Left lung (tissue), 10 donors: ENCODE results near the gene COX7C. TPM values are rescaled to one million over a fixed set of nuclear protein-coding genes. Genes with fewer than 3 reads are reported as not detected.
"Not testable (repeated sequence)": the region's sequence is repeated elsewhere in the genome, so short reads cannot be mapped to it uniquely, and the experiment has no call there.

ENCODE experiments used
- ATAC-seq: fragments of 200-7000 bp; cut with Tn5 transposase; one replicate; pipeline ENCODE4 v1.9.1; 2020; ENCODE audit warnings: moderate library complexity
- DNase-seq, 4 donors: peaks; one replicate each; pipeline ENCODE4 v3.0.0-alpha.2; 2013 to 2020
- H3K27ac ChIP-seq, 2 donors: fragments of 200-600 bp; sonication (generic) in 1 of 2; one replicate each; pipeline versions ENCODE4 v1.5.0 to v1.8.0; 2020 to 2021
- H3K27me3 ChIP-seq, 2 donors: fragments of 200-600 bp; sonication (generic) in 1 of 2; one replicate each; pipeline versions ENCODE4 v1.5.0 to v1.8.0; 2020 to 2021
- H3K36me3 ChIP-seq, 2 donors: fragments of 200-600 bp; sonication (generic) in 1 of 2; one replicate each; pipeline versions ENCODE4 v1.5.0 to v1.8.0; 2020 to 2021
- H3K4me1 ChIP-seq, 2 donors: fragments of 200-600 bp; one replicate each; pipeline ENCODE4 v1.8.0; 2021
- H3K4me3 ChIP-seq, 2 donors: fragments of 200-600 bp; sonication (generic) in 1 of 2; one replicate each; pipeline versions ENCODE4 v1.5.0 to v1.8.0; 2020 to 2021; ENCODE audit warnings: mild to moderate bottlenecking in 1 of 2
- H3K9me3 ChIP-seq, 2 donors: fragments of 200-600 bp; sonication (generic) in 1 of 2; one replicate each; pipeline versions ENCODE4 v1.5.0 to v1.8.0; 2020 to 2021
- intact Hi-C, 2 donors: fragments of 100-400 bp; cut with DNase I; formaldehyde crosslinking; loops; one replicate each; pipeline versions ENCODE4 v1.11.2 to v1.14.2; 2022
- polyA plus RNA-seq, 6 donors: library from polyadenylated mRNA; unstranded; fragments of 120-200 nt; gene quantifications; one replicate each; pipeline ENCODE4 v1.2.1, GENCODE V29; 2013; ENCODE audit not compliant: insufficient read length in 6 of 6
- total RNA-seq, 2 donors: library from RNA; stranded (reverse); fragmentation: NEBNext Ultra II Directional; extraction: Animal tissue kit (Norgen Biotek cat#: 25700); gene quantifications; one replicate each; pipeline ENCODE4 v1.2.1, GENCODE V29; 2021
- TF ChIP-seq, protein P1 (sequence below), 2 donors: fragments of 200-600 bp; sonication (generic) in 1 of 2; IDR thresholded peaks; one replicate each; pipeline versions ENCODE4 v1.5.0 to v1.8.0; 2021; ENCODE audit warnings: antibody characterized with exemption in 2 of 2
- donor health status: DM: no; HTN: yes; CAD: no.
- donor health status: DM: no; HTN: no; CAD: no.

The COX7C gene
- total and polyA plus RNA-seq, 8 donors: 399 to 846 (median 796) TPM

DNA sequence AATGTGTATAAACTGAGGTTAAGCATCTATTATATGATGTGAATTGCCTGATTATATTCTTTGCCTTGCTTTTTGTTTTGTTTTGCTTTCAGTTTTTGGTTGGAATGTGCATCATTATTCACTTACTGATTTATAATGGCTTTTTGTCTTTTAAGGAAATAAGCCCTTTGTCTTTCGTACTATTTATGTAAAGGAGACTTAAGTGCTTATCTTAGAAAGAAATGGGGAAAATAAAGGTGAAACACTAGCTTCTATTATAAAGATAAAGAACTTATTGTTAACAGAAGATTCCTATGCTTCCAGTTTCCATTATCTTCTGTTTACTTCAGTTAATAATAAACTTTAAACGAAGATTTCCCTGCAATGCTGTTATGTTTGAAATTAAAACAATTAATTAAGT, 23.3 kb downstream of the COX7C start:
- TF ChIP-seq, protein P1, sequence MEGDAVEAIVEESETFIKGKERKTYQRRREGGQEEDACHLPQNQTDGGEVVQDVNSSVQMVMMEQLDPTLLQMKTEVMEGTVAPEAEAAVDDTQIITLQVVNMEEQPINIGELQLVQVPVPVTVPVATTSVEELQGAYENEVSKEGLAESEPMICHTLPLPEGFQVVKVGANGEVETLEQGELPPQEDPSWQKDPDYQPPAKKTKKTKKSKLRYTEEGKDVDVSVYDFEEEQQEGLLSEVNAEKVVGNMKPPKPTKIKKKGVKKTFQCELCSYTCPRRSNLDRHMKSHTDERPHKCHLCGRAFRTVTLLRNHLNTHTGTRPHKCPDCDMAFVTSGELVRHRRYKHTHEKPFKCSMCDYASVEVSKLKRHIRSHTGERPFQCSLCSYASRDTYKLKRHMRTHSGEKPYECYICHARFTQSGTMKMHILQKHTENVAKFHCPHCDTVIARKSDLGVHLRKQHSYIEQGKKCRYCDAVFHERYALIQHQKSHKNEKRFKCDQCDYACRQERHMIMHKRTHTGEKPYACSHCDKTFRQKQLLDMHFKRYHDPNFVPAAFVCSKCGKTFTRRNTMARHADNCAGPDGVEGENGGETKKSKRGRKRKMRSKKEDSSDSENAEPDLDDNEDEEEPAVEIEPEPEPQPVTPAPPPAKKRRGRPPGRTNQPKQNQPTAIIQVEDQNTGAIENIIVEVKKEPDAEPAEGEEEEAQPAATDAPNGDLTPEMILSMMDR (IDR thresholded peaks at IDR 0.05): no peak
- intact Hi-C loops: no loop called here
- no peak for DNase-seq

DNA sequence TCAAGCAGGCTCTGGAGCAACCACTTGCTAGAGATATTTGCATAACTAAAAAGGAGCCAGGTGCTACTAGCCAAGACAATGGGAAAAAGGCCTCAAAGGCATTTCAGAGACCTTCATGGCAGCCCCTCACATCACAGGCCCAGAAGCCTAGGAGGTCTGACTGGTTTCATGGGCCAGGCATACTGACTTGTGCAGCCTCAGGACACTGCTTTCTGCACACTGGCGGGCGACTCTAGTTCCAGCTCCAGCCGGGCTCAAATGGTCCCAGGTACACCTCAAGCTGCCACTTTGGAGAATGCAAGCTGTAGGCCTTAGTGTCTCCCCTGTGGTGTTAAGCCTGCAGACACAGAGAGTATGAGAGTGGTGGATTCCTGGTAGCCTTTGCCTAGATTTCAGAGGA, 27.1 kb downstream of the COX7C start:
- DNase-seq (no peak), ATAC-seq (no peak)
- Histone ChIP-seq H3K9me3 (no peaks in the 10 kb centered on the region), H3K36me3 (no peaks in the 10 kb centered on the region), H3K27ac (no peak overlapping the region), H3K27me3 (no peaks in the 10 kb centered on the region), H3K4me1 (no peaks in the 10 kb centered on the region), H3K4me3 (no peak overlapping the region)
- intact Hi-C loops: no loop called here
- TF ChIP-seq, protein P1 (IDR thresholded peaks at IDR 0.05): no peak

More for the DNA sequence above, 23.3 kb downstream of the COX7C start:
- H3K27me3 ChIP-seq: no peaks in the 10 kb centered on the region
- H3K36me3 ChIP-seq: no peaks in the 10 kb centered on the region
- H3K4me1 ChIP-seq: no peaks in the 10 kb centered on the region
- no peaks in the 10 kb centered on the region for H3K9me3 ChIP-seq
- no peak overlapping the region for H3K27ac ChIP-seq
- H3K4me3 ChIP-seq: no peak overlapping the region
- ATAC-seq: no peak

GRCh38 chr5:86645885-86646284, 28.1 kb downstream of the COX7C start:
- no peak for ATAC-seq
- H3K27me3 ChIP-seq: no peaks in the 10 kb centered on the region
- TF ChIP-seq, protein P1 (IDR thresholded peaks at IDR 0.05): no peak
- no peak overlapping the region for H3K27ac ChIP-seq
- H3K36me3 ChIP-seq: no peaks in the 10 kb centered on the region
- no peaks in the 10 kb centered on the region for H3K9me3 ChIP-seq
- no peaks in the 10 kb centered on the region for H3K4me1 ChIP-seq
- no peak overlapping the region for H3K4me3 ChIP-seq
- intact Hi-C loops: no loop called here
- no peak for DNase-seq

DNA sequence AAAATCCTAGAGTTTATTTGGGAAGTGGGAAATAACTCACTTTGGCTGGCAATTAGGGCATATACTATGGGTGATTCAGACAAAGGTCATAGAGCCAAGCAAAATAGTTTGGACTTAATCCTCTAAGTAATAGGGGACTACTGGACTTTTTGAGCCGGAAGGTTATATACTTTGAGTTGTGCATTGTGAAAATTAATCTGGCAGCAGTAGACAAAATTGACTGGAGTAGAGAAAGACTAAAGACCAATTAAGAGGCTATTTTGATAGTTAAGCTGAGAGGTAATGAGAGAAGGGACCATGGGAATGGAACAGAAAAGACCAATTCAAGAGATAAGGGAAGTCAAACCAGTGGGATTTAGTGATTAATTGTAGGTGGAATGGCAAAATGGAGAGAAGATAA, 28.9 kb downstream of the COX7C start:
- Histone ChIP-seq H3K36me3 (no peaks in the 10 kb centered on the region), H3K27me3 (no peaks in the 10 kb centered on the region), H3K9me3 (no peaks in the 10 kb centered on the region), H3K4me3 (no peak overlapping the region), H3K4me1 (no peaks in the 10 kb centered on the region), H3K27ac (no peak overlapping the region)
- TF ChIP-seq, protein P1 (IDR thresholded peaks at IDR 0.05): no peak
- intact Hi-C loops: no loop called here
- no peak for ATAC-seq
- DNase-seq: no peak

- Histone ChIP-seq H3K9me3 (no peaks in the 10 kb centered on the region), H3K27ac (no peak overlapping the region), H3K36me3 (no peaks in the 10 kb centered on the region), H3K4me1 (no peaks in the 10 kb centered on the region), H3K27me3 (no peaks in the 10 kb centered on the region), H3K4me3 (no peak overlapping the region)
- DNase-seq (no peak), ATAC-seq (no peak)
- intact Hi-C loops: no loop called here
- TF ChIP-seq, protein P1 (IDR thresholded peaks at IDR 0.05): no peak
These were observed 32.2 kb downstream of the COX7C start for GRCh38 chr5:86649832-86650505.

- H3K4me1 ChIP-seq: not testable (repeated sequence)
These were observed 43.0 kb downstream of the COX7C start for GRCh38 chr5:86660771-86661170.

More at GRCh38 chr5:86660771-86661170, 43.0 kb downstream of the COX7C start:
- H3K27me3 ChIP-seq, H3K36me3 ChIP-seq, H3K27ac ChIP-seq, H3K4me3 ChIP-seq, intact Hi-C loops, H3K9me3 ChIP-seq, DNase-seq, ATAC-seq: not testable (repeated sequence)
